Heart left ventricle (tissue), 16 donors: Measurements from ENCODE around the gene SAT2. TPM values are rescaled to one million over a fixed set of nuclear protein-coding genes. Genes with fewer than 3 reads are reported as not detected.
"Not testable (repeated sequence)": the region's sequence is repeated elsewhere in the genome, so short reads cannot be mapped to it uniquely, and the experiment has no call there.

Source experiments
- ATAC-seq, 4 donors: fragments of 200-7000 bp; cut with Tn5 transposase; one replicate each; pipeline ENCODE4 v1.9.1; 2020 to 2022; ENCODE audit warnings: moderate library complexity in 4 of 4, mild to moderate bottlenecking in 3 of 4, moderate number of reproducible peaks in 1 of 4
- DNase-seq, 5 donors: peaks; one replicate each; pipeline ENCODE4 v3.0.0-alpha.2; 2020
- H3K27ac ChIP-seq, 12 donors: fragments of 200-600 bp; sonication (generic) in 4 of 12; one replicate each; pipeline versions ENCODE4 v1.5.0 to v1.8.0; 2016 to 2022; ENCODE audit warnings: mild to moderate bottlenecking in 2 of 12
- H3K27me3 ChIP-seq, 9 donors: fragments of 200-600 bp; sonication (generic) in 2 of 9; one replicate each; pipeline versions ENCODE4 v1.5.1 to v1.8.0; 2016 to 2022; ENCODE audit warnings: mild to moderate bottlenecking in 3 of 9
- H3K36me3 ChIP-seq, 9 donors: fragments of 200-600 bp; sonication (generic) in 2 of 9; one replicate each; pipeline versions ENCODE4 v1.5.0 to v1.8.0; 2018 to 2022; ENCODE audit warnings: mild to moderate bottlenecking in 2 of 9
- H3K4me1 ChIP-seq, 12 donors: fragments of 200-600 bp; sonication (generic) in 4 of 12; one replicate each; pipeline versions ENCODE4 v1.5.0 to v1.8.0; 2016 to 2022; ENCODE audit warnings: mild to moderate bottlenecking in 3 of 12
- H3K4me3 ChIP-seq, 12 donors: fragments of 200-600 bp; sonication (generic) in 4 of 12; one replicate each; pipeline versions ENCODE4 v1.5.0 to v1.8.0; 2017 to 2022; ENCODE audit warnings: mild to moderate bottlenecking in 9 of 12, moderate library complexity in 4 of 12
- H3K9me3 ChIP-seq, 12 donors: fragments of 200-600 bp; sonication (generic) in 4 of 12; one replicate each; pipeline versions ENCODE4 v1.5.0 to v1.8.0; 2016 to 2022; ENCODE audit warnings: mild to moderate bottlenecking in 1 of 12
- POLR2A ChIP-seq, 2 donors: fragments of 450-650 bp; IDR thresholded peaks; one replicate each; pipeline ENCODE4 v1.6.1; 2017; ENCODE audit warnings: antibody characterized with exemption in 2 of 2, mild to moderate bottlenecking in 2 of 2, moderate library complexity in 2 of 2
- WGBS, 4 donors: extraction: QIAGEN DNeasy Blood & Tissue Kit in 2 of 4; methylation state at CpG; one replicate each; pipeline versions ENCODE4 v1.1.5 to v1.1.7; 2013 to 2018; 5-methylcytosine and 5-hydroxymethylcytosine counted together
- intact Hi-C, 10 donors: fragments of 100-400 bp; cut with DNase I; formaldehyde crosslinking; loops; one replicate each; pipeline versions ENCODE4 v1.11.1 to v1.14.2; 2022
- polyA plus RNA-seq, 2 donors: library from polyadenylated mRNA; stranded (reverse); fragments of 200-250 nt; gene quantifications; one replicate each; pipeline ENCODE4 v1.2.3, GENCODE V29; 2013
- total RNA-seq, 9 donors: library from RNA; depleted of rRNA in 2 of 9; stranded (reverse); fragments of >200 nt in 2 of 9; fragmentation: NEBNext Ultra II Directional in 3 of 9; extraction: Animal tissue kit (Norgen Biotek cat#: 25700) in 3 of 9; gene quantifications; one replicate each; pipeline versions ENCODE4 v1.1.0 to v1.2.4, GENCODE V29; 2016 to 2023
- TF ChIP-seq, protein P1 (sequence below), 12 donors: fragments of 200-600 bp; sonication (generic) in 4 of 12; IDR thresholded peaks; one replicate each; pipeline versions ENCODE4 v1.5.0 to v1.8.0; 2018 to 2022; ENCODE audit warnings: antibody characterized with exemption in 12 of 12, mild to moderate bottlenecking in 5 of 12
- donor health status: ischemic (EF 13 %, LVEDD 7.1; RV severe dilation, severe dysfunction).
- donor health status: healthy with polysubstance abuse.
- donor health status: DM: no; HTN: yes; CAD: no.
- donor health status: DM: no; HTN: no; CAD: no.
- donor health status: ischemic (EF 25% LVEDD 6.9; RV normal size, moderate dysfunction).
- donor health status: ischemic (EF 25% LVEDD 5.7; RV mildly dilated, moderate dysfunction).
- donor health status: healthy.
- donor health status: DM: yes; HTN: yes; CAD: no.
- donor health status: ischemic (EF 35%, LVEDD 5.7; RV mildly dilated, moderate dysfunction).
- donor health status: nonischemic (EF 11% LVEDD 7.7; RV severe dilation, severe dysfunction).
- donor health status: DM: yes; HTN: yes; CAD: no.
- donor health status: PGD.
- donor health status: ischemic (EF 29% LVEDD 5.4; RV normal size, mild dysfunction).
- donor health status: nonischemic (EF 23%, LVEDD 6.1; RV moderate dilation, normal function).

The SAT2 gene
- total and polyA plus RNA-seq, 11 donors = 50.0 to 131 (median 59.7) TPM

DNA sequence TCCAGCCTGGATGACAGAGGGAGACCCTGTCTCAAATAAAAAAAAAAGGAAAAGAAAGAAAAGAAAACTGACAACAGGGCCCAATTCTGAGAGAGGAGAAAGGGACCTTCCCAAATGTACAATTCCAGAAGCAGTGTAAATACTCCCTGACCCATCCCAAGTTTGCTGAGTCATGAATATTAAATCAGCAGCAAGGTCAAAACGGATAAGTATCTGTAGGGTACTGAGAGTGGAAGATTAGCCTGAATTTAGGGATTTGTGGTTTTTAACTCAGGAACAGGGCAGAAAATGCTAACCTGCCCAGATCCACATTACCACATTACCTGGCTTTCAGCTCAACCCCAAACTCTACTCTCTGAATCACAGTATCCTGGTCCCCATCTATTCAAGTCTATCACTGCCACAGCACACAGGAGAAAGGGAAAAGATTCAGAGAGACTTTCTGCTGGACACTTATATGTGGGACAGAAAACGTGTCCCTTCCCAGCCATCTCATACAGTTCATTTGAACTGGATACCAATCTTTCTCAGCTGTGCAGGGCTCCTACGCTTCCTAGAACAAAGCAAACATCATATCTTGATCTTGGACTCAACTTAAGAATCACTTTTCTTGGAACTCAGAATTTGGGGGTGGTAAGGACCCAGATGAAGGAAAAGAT is 15.9 kb downstream of the SAT2 start:
- ATAC-seq = no peak
- DNase-seq = no peak
- no peak for TF ChIP-seq POLR2A (IDR thresholded peaks at IDR 0.05)
- intact Hi-C loops = no loop called here
- Histone ChIP-seq H3K27ac (peak overlapping the region in 4 of 12 donors; percentile 4 to 40 (median 20)), H3K9me3 (no peaks in the 10 kb centered on the region), H3K27me3 (no peaks in the 10 kb centered on the region), H3K36me3 (peaks cover 0 to 24% (median 9%) of the 10 kb centered on the region in 9 donors), H3K4me1 (peaks cover 4 to 54% (median 33%) of the 10 kb centered on the region in 12 donors), H3K4me3 (peak overlapping the region in 1 of 12 donors; percentile 1)
- 48 to 58% (median 51%) methylated on average over 3 of the region's 3 CpGs for WGBS, 4 donors

- TF ChIP-seq POLR2A (IDR thresholded peaks at IDR 0.05) = no peak
- TF ChIP-seq, protein P1, sequence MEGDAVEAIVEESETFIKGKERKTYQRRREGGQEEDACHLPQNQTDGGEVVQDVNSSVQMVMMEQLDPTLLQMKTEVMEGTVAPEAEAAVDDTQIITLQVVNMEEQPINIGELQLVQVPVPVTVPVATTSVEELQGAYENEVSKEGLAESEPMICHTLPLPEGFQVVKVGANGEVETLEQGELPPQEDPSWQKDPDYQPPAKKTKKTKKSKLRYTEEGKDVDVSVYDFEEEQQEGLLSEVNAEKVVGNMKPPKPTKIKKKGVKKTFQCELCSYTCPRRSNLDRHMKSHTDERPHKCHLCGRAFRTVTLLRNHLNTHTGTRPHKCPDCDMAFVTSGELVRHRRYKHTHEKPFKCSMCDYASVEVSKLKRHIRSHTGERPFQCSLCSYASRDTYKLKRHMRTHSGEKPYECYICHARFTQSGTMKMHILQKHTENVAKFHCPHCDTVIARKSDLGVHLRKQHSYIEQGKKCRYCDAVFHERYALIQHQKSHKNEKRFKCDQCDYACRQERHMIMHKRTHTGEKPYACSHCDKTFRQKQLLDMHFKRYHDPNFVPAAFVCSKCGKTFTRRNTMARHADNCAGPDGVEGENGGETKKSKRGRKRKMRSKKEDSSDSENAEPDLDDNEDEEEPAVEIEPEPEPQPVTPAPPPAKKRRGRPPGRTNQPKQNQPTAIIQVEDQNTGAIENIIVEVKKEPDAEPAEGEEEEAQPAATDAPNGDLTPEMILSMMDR (IDR thresholded peaks at IDR 0.05) = no peak
- Histone ChIP-seq H3K9me3 (no peaks in the 10 kb centered on the region), H3K4me1 (peaks cover 4 to 59% (median 36%) of the 10 kb centered on the region in 12 donors), H3K27me3 (no peaks in the 10 kb centered on the region), H3K4me3 (no peak overlapping the region), H3K27ac (peak overlapping the region in 1 of 12 donors; percentile 15), H3K36me3 (peaks cover 0 to 29% (median 12%) of the 10 kb centered on the region in 9 donors)
- no peak for DNase-seq
- intact Hi-C loops = no loop called here
- 96 to 98% (median 97%) methylated on average over 2 of the region's 2 CpGs for WGBS, 4 donors
- ATAC-seq = no peak
Measured at GRCh38 chr17:7610641-7611040, 17.0 kb downstream of the SAT2 start.

DNA sequence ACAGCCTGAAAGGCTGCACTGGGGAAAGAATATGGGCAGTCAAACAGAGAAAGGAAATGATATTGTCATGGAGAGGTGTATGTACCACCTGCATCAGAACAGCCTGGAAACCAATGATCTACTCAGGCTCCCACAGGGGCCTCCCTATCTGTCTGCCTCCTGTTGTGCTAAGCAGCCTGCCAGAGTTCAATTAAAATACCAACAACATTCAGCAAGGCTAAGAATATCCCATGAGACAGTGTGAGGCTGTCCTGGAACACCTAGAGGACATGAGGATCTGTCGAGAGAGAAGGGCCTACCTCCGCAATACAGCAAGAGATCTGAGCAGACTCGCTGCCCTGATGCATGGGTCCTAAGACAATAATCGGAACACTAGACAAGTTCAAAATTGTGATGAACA is 21.3 kb downstream of the SAT2 start:
- Histone ChIP-seq H3K9me3 (no peaks in the 10 kb centered on the region), H3K27me3 (no peaks in the 10 kb centered on the region), H3K4me1 (peaks cover 0 to 39% (median 15%) of the 10 kb centered on the region in 12 donors), H3K4me3 (no peak overlapping the region), H3K27ac (peak overlapping the region; percentile 48 to 93 (median 82)), H3K36me3 (peaks cover 5 to 71% (median 51%) of the 10 kb centered on the region in 9 donors)
- intact Hi-C loops = no loop called here
- 64 to 65% (median 64%) methylated on average over 4 of the region's 4 CpGs for WGBS, 4 donors
- DNase-seq (peak in 2 of 5 donors; percentile 40 to 51), ATAC-seq (peak; percentile 96 to 99 (median 97))
- TF ChIP-seq, protein P1 (IDR thresholded peaks at IDR 0.05) = no peak
- TF ChIP-seq POLR2A (IDR thresholded peaks at IDR 0.05) = peak in 1 of 2 donors; percentile 13

DNA sequence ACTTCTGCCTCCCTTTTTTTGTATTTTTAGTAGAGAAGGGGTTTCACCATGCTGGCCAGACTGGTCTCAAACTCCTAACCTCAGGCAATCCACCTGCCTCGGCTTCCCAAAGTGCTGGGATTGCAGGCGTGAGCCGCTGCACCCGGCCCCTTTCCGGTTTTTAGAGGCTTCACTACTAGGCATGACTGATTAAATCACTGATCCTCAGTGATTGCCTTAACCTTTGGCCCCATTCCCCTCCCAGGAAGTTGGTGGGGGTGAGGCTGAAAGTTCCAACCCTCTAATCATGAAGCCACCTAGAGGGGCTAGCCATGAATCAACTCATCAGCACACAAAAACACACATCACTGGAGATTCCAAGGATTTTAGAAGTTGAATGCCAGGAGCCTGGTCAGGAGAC is 30.1 kb downstream of the SAT2 start:
- H3K27me3 ChIP-seq, intact Hi-C loops, H3K27ac ChIP-seq, H3K4me1 ChIP-seq, H3K4me3 ChIP-seq, ATAC-seq, H3K9me3 ChIP-seq, DNase-seq: not testable (repeated sequence)
- 83 to 97% (median 88%) methylated on average over 5 of the region's 5 CpGs for WGBS, 4 donors
- peaks cover 19 to 97% (median 96%) of the 10 kb centered on the region in 9 donors for H3K36me3 ChIP-seq

DNA sequence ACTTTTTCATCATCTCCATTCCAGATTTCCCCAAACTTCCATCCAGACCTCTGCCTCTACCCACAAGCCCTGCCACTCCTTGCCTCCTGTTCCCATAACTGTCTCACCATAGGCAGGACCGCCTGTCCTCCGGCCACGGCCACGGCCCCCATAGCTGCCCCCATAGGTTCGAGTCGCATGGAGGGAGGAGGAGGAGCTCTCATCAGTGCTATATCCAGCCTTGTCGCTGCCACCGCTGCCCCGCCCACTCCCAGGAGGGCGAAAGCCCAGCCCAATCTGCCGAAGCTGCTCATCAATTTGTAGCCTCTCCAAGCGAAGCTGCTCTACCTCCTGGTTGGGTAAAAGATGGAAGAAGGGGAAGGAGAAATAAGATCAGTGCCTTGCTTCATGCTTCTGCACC is 34.3 kb downstream of the SAT2 start:
- H3K9me3 ChIP-seq = no peaks in the 10 kb centered on the region
- no peak for ATAC-seq
- H3K36me3 ChIP-seq = peaks cover 6 to 81% (median 74%) of the 10 kb centered on the region in 9 donors
- H3K4me1 ChIP-seq = peaks cover 3 to 16% (median 13%) of the 10 kb centered on the region in 12 donors
- no peak for TF ChIP-seq POLR2A (IDR thresholded peaks at IDR 0.05)
- TF ChIP-seq, protein P1 (IDR thresholded peaks at IDR 0.05) = no peak
- 76 to 80% (median 79%) methylated on average over 12 of the region's 12 CpGs for WGBS, 4 donors
- H3K4me3 ChIP-seq = no peak overlapping the region
- DNase-seq = no peak
- H3K27me3 ChIP-seq = no peaks in the 10 kb centered on the region
- intact Hi-C loops = no loop called here
- no peak overlapping the region for H3K27ac ChIP-seq
